Epithelial cell of umbilical artery (primary cell): Measurements from ENCODE around the gene CDRT4. TPM values are rescaled to one million over a fixed set of nuclear protein-coding genes. Genes with fewer than 3 reads are reported as not detected.

ENCODE experiments used
- total RNA-seq: library from RNA; depleted of rRNA; stranded (reverse); fragments of >200 nt; gene quantifications from 2 replicates; pipeline ENCODE4 v1.2.3, GENCODE V29; 2014

The CDRT4 gene
- 0.46 and 0.65 TPM in 2 replicates for total RNA-seq

GRCh38 chr17:15467592-15467991 is at the start of gene CDRT4:
CDRT4 (minus strand) TSS chr17:15467621; CDS start chr17:15440238, 27,383 bp downstream.

Other genes with a start within 250 kb of the CDRT4 start
- gene PMP22, start 202.3 kb downstream of the CDRT4 start, total RNA-seq = 18.8 and 19.8 TPM in 2 replicates
- gene TEKT3, start 126.0 kb downstream of the CDRT4 start, total RNA-seq = under 0.01 TPM in 1 of 2 replicates, not detected in the other
- 19.5 and 37.1 TPM in 2 replicates for gene TVP23C, start 95.9 kb upstream of the CDRT4 start, total RNA-seq
- 0.15 TPM in 1 of 2 replicates, not detected in the other for gene FBXW10B, start 152.1 kb upstream of the CDRT4 start, total RNA-seq
- gene TRIM16, start 216.7 kb upstream of the CDRT4 start, total RNA-seq = 22.1 and 65.2 TPM in 2 replicates
- 36.1 and 45.6 TPM in 2 replicates for gene ZNF286A, start 232.1 kb upstream of the CDRT4 start, total RNA-seq